Dermis microvascular lymphatic vessel endothelial cell (primary cell): ENCODE measurements around the gene KCNE3. TPM values are rescaled to one million over a fixed set of nuclear protein-coding genes. Genes with fewer than 3 reads are reported as not detected.

Experiments used
- DNase-seq, 2 donors: peaks; one replicate each; pipeline versions ENCODE4 v3.0.0 to v3.0.0-alpha.2; 2010; ENCODE audit warnings: low read depth in 2 of 2
- total RNA-seq: library from RNA; depleted of rRNA; stranded (reverse); fragments of >200 nt; gene quantifications from 2 replicates; pipeline ENCODE4 v1.2.1, GENCODE V29; 2014

The KCNE3 gene
- 0.51 and 1.0 TPM in 2 replicates for total RNA-seq

- peak in 1 of 2 donors; percentile 14 for DNase-seq
Measured at GRCh38 chr11:74466916-74467885, at the start of gene KCNE3. KCNE3 (minus strand) TSS chr11:74467549; CDS start chr11:74457563, 9,986 bp downstream.

- DNase-seq, result no peak
Measured at GRCh38 chr11:74507582-74507981, 40.2 kb upstream of the KCNE3 start.

GRCh38 chr11:74506823-74507222, 39.5 kb upstream of the KCNE3 start:
- no peak for DNase-seq

GRCh38 chr11:74505911-74506310, 38.6 kb upstream of the KCNE3 start:
- DNase-seq, result no peak

GRCh38 chr11:74504100-74504691, 36.8 kb upstream of the KCNE3 start:
- DNase-seq, result no peak

GRCh38 chr11:74494916-74495315, 27.6 kb upstream of the KCNE3 start:
- DNase-seq, result no peak

- DNase-seq, result no peak
Measured at GRCh38 chr11:74493791-74494630, 26.7 kb upstream of the KCNE3 start.

- DNase-seq, result peak; percentile 91 to 98
Measured at GRCh38 chr11:74492974-74493790, 25.8 kb upstream of the KCNE3 start, which contains the start of gene LIPT2. LIPT2 (minus strand) TSS chr11:74493724; CDS start chr11:74493703, 21 bp downstream.

GRCh38 chr11:74492084-74492483, 24.7 kb upstream of the KCNE3 start:
- DNase-seq, result no peak

GRCh38 chr11:74490941-74491340, 23.6 kb upstream of the KCNE3 start:
- no peak for DNase-seq

- DNase-seq, result peak in 1 of 2 donors; percentile 35
Measured at GRCh38 chr11:74487875-74488274, 20.5 kb upstream of the KCNE3 start.

- DNase-seq, result no peak
Measured at GRCh38 chr11:74485868-74486267, 18.5 kb upstream of the KCNE3 start.

- no peak for DNase-seq
Measured at GRCh38 chr11:74480688-74481417, 13.5 kb upstream of the KCNE3 start.

GRCh38 chr11:74479732-74480123, 12.4 kb upstream of the KCNE3 start:
- no peak for DNase-seq

GRCh38 chr11:74478877-74479731, 11.8 kb upstream of the KCNE3 start:
- DNase-seq, result no peak

GRCh38 chr11:74476536-74476935, 9.2 kb upstream of the KCNE3 start:
- no peak for DNase-seq

GRCh38 chr11:74474316-74474715, 7.0 kb upstream of the KCNE3 start:
- no peak for DNase-seq

- DNase-seq, result no peak
Measured at GRCh38 chr11:74473382-74474173, 6.2 kb upstream of the KCNE3 start.
